Smooth muscle cell (in vitro differentiated cells): ENCODE measurements around the gene MBP. TPM values are rescaled to one million over a fixed set of nuclear protein-coding genes. Genes with fewer than 3 reads are reported as not detected.

ENCODE experiments used
- DNase-seq: peaks from one replicate; lab custom pipeline; 2025; ENCODE audit not compliant: unreplicated experiment; lab: John Stamatoyannopoulos, UW
- H2AFZ ChIP-seq: fragments of 200-600 bp; sonication (generic); 2 replicates; pipeline ENCODE4 v1.6.0; 2016; ENCODE audit warnings: antibody characterized with exemption, low read depth, mild to moderate bottlenecking
- H3F3A ChIP-seq: fragments of 200-600 bp; sonication (generic); 2 replicates; pipeline ENCODE4 v1.6.0; 2017; ENCODE audit warnings: antibody characterized with exemption, low read depth
- H3K27ac ChIP-seq: fragments of 200-600 bp; sonication (generic); 2 replicates; pipeline ENCODE4 v1.5.1; 2016; ENCODE audit warnings: low read depth, mild to moderate bottlenecking
- H3K27me3 ChIP-seq: fragments of 200-600 bp; sonication (generic); 2 replicates; pipeline ENCODE4 v1.6.1; 2016; ENCODE audit warnings: low read depth, mild to moderate bottlenecking
- H3K36me3 ChIP-seq: fragments of 200-600 bp; sonication (generic); 2 replicates; pipeline ENCODE4 v1.5.1; 2016; ENCODE audit warnings: low read depth
- H3K4me1 ChIP-seq: fragments of 200-600 bp; sonication (generic); 2 replicates; pipeline ENCODE4 v1.5.1; 2016; ENCODE audit warnings: low read depth
- H3K4me2 ChIP-seq: fragments of 200-600 bp; sonication (generic); 2 replicates; pipeline ENCODE4 v1.6.0; 2016; ENCODE audit warnings: mild to moderate bottlenecking
- H3K4me3 ChIP-seq: fragments of 200-600 bp; sonication (generic); 2 replicates; pipeline ENCODE4 v1.5.1; 2016; ENCODE audit warnings: mild to moderate bottlenecking
- H3K79me2 ChIP-seq: fragments of 200-600 bp; sonication (generic); 2 replicates; pipeline ENCODE4 v1.6.0; 2016; ENCODE audit warnings: low read depth, mild to moderate bottlenecking
- H3K9ac ChIP-seq: fragments of 200-600 bp; sonication (generic); 2 replicates; pipeline ENCODE4 v1.6.0; 2016; ENCODE audit warnings: low read depth
- H3K9me3 ChIP-seq: fragments of 200-600 bp; sonication (generic); replicated peaks from 2 replicates; pipeline ENCODE4 v1.5.1; 2016; ENCODE audit warnings: low read depth
- H4K20me1 ChIP-seq: fragments of 200-600 bp; sonication (generic); 2 replicates; pipeline ENCODE4 v1.6.0; 2016; ENCODE audit warnings: low read depth
- WGBS: methylation state at CpG from one replicate; pipeline ENCODE4 v1.1.7; 2016; ENCODE audit warnings: low lambda C conversion rate; 5-methylcytosine and 5-hydroxymethylcytosine counted together
- polyA plus RNA-seq: library from polyadenylated mRNA; unstranded; fragments of >200 nt; fragmentation: Nextera tagmentation; extraction: Ambion mirVana; gene quantifications from 2 replicates; pipeline ENCODE4 v1.2.1, GENCODE V29; 2016
- total RNA-seq: library from RNA; depleted of rRNA; stranded (reverse); fragments of >200 nt; gene quantifications from 2 replicates; pipeline ENCODE4 v1.2.3, GENCODE V29; 2014
- TF ChIP-seq, protein P1 (sequence below): fragments of 200-600 bp; sonication (generic); IDR thresholded peaks from 2 replicates; pipeline ENCODE4 v1.5.1; 2017; ENCODE audit warnings: borderline replicate concordance, mild to moderate bottlenecking, antibody characterized with exemption; ENCODE audit not compliant: insufficient read depth, poor library complexity, severe bottlenecking

The MBP gene
- total and polyA plus RNA-seq, 2 experiments from 2014 or later: 1.4 to 5.1 TPM

DNA sequence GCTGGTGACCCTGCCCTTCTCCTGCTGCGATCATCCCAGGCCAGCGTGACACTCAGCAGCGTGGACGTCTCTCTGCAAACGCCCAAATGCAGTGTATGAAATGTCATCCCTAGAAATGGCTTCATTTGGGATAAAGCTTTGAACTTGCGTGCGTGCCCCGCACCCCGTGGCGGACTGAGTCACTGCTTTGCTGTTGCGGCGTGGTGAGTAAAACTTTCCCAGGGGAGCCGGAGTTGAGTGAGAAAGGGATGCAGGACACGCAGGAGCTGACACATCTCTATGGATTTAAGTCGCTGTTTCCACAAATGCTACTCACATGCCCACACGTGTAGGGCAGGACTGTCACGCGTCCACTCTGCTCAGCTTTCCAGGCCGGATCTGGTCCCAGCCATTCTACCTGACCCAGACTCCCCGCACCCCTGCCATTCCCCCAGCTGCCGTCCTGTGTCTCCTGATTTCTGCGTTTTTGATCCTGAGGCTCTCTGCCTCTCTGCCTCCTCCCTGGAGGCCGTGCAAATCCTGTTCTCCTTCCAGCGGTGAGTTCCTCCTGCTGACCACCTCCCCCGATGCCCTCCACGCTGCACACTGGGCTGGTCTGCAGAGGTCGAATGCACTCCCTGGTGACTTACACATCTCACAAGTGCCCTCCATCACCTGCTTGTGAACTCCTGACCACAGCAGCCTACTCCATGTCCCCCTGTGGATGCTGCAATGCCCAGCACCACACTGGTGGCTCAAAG is 88.9 kb downstream of the MBP start:
- no peak overlapping the region for H2AFZ ChIP-seq
- H3K36me3 ChIP-seq: no peaks in the 10 kb centered on the region
- H3F3A ChIP-seq: no peaks in the 10 kb centered on the region
- WGBS: 90% methylated on average over 27 of the region's 27 CpGs
- no peak overlapping the region for H3K27ac ChIP-seq
- no peak overlapping the region for H3K9ac ChIP-seq
- H4K20me1 ChIP-seq: no peaks in the 10 kb centered on the region
- TF ChIP-seq, protein P1, sequence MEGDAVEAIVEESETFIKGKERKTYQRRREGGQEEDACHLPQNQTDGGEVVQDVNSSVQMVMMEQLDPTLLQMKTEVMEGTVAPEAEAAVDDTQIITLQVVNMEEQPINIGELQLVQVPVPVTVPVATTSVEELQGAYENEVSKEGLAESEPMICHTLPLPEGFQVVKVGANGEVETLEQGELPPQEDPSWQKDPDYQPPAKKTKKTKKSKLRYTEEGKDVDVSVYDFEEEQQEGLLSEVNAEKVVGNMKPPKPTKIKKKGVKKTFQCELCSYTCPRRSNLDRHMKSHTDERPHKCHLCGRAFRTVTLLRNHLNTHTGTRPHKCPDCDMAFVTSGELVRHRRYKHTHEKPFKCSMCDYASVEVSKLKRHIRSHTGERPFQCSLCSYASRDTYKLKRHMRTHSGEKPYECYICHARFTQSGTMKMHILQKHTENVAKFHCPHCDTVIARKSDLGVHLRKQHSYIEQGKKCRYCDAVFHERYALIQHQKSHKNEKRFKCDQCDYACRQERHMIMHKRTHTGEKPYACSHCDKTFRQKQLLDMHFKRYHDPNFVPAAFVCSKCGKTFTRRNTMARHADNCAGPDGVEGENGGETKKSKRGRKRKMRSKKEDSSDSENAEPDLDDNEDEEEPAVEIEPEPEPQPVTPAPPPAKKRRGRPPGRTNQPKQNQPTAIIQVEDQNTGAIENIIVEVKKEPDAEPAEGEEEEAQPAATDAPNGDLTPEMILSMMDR: no peak
- no peaks in the 10 kb centered on the region for H3K9me3 ChIP-seq
- no peak for DNase-seq
- no peaks in the 10 kb centered on the region for H3K4me1 ChIP-seq
- H3K79me2 ChIP-seq: no peaks in the 10 kb centered on the region
- H3K4me2 ChIP-seq: no peak overlapping the region
- H3K4me3 ChIP-seq: no peak overlapping the region
- no peaks in the 10 kb centered on the region for H3K27me3 ChIP-seq

DNA sequence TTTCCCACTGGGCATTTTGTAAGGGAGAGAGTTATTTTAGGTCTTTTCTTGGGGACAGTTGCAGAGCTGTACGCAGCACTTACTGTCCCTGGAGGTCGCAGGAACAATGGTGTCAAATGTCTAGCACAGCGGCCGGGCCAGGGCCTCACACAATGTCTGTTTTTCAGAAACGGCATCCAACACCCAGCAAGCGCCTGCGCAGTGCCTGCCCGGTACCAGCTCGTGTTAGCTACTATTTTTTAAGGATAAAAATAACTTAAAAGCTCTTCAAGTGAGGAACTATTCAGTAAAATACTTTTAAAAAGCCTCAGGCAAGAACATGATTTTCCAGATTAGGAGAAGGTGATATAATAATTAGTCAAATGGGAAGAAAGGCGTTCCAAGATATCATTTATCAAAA is 90.0 kb downstream of the MBP start:
- WGBS: 90% methylated on average over 10 of the region's 10 CpGs
- no peaks in the 10 kb centered on the region for H3K4me1 ChIP-seq
- TF ChIP-seq, protein P1: no peak

DNA sequence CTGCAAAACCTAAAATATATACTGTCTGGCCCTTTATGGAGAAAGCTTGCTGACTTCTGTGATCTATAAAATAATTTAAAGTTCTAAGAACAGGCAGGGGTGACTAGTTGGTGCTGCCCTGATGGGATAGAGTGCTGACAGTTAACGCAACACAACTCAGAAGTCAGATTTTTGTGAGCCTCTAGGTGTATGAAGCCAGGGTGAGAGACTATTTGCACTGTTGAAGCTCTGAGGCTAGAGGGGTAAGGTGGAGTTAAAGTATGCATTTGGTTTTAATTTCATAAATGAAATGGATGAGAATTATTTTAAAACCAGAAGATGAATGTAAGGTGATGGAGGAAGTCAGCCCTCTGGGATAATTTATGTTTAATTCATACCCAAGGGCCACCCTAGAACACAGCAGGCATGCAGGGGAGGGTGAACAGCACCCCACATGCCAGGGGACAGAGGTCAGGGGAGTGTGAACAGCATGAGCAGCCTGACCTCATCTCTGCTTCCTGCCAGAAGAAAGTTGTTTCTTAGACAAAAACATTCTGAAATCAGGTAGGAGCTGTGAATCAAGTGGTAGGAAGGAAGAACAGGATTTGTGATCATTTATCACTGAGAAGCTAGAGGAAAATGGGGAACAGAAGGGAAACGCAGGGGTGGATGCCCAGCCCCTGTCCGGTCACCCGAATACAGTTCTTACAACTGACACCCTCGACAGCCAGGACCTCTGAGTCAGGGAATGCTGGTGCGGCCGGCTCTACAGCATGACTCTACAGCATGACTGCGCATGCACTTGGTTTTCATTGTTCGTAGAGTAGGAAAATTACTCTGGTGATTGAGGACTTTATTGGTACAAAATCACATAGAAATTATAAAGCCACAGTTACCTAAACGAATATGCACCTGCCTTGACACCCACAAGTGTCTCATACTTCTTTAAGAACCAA is 93.1 kb downstream of the MBP start:
- Histone ChIP-seq H3F3A (no peaks in the 10 kb centered on the region), H3K9me3 (no peaks in the 10 kb centered on the region), H3K4me2 (no peak overlapping the region), H2AFZ (no peak overlapping the region), H3K4me3 (no peak overlapping the region), H3K4me1 (no peaks in the 10 kb centered on the region), H3K79me2 (no peaks in the 10 kb centered on the region), H3K9ac (no peak overlapping the region), H3K27me3 (no peaks in the 10 kb centered on the region), H4K20me1 (no peaks in the 10 kb centered on the region), H3K36me3 (no peaks in the 10 kb centered on the region), H3K27ac (no peak overlapping the region)
- DNase-seq: no peak
- TF ChIP-seq, protein P1: no peak
- WGBS: 80% methylated on average over 10 of the region's 10 CpGs

More for the DNA sequence above, 90.0 kb downstream of the MBP start:
- Histone ChIP-seq H3K27ac (no peak overlapping the region), H3F3A (no peaks in the 10 kb centered on the region), H2AFZ (no peak overlapping the region), H3K36me3 (no peaks in the 10 kb centered on the region), H3K27me3 (no peaks in the 10 kb centered on the region), H3K4me3 (no peak overlapping the region), H4K20me1 (no peaks in the 10 kb centered on the region), H3K9me3 (no peaks in the 10 kb centered on the region), H3K4me2 (no peak overlapping the region), H3K79me2 (no peaks in the 10 kb centered on the region), H3K9ac (no peak overlapping the region)
- DNase-seq: no peak
